SK-N-SH (cell line): ENCODE measurements around the gene TBCD.

ENCODE experiments used
- EP300 ChIP-seq, 2 experiments: IDR thresholded peaks; 2 replicates each; pipeline versions ENCODE4 v1.4.0 to v1.6.1; 2012; ENCODE audit warnings: borderline replicate concordance in 1 of 2, low read depth in 1 of 2, low read length in 1 of 2
- GATA2 ChIP-seq: sonication (generic); formaldehyde crosslinking; IDR thresholded peaks from 2 replicates; pipeline ENCODE4 v1.5.0; 2020; ENCODE audit warnings: mild to moderate bottlenecking, missing genetic modification reagents
- NRF1 ChIP-seq: IDR thresholded peaks from 2 replicates; pipeline ENCODE4 v1.6.1; 2012; ENCODE audit warnings: low read depth, mild to moderate bottlenecking, low read length
- RAD21 ChIP-seq: IDR thresholded peaks from 2 replicates; pipeline ENCODE4 v1.6.1; 2012; ENCODE audit warnings: mild to moderate bottlenecking, low read length
- TF ChIP-seq, protein P1 (sequence below): fragments of 200-600 bp; sonication (generic); IDR thresholded peaks from 2 replicates; pipeline ENCODE4 v1.6.1; 2017; ENCODE audit warnings: antibody characterized with exemption, mild to moderate bottlenecking, moderate library complexity

DNA sequence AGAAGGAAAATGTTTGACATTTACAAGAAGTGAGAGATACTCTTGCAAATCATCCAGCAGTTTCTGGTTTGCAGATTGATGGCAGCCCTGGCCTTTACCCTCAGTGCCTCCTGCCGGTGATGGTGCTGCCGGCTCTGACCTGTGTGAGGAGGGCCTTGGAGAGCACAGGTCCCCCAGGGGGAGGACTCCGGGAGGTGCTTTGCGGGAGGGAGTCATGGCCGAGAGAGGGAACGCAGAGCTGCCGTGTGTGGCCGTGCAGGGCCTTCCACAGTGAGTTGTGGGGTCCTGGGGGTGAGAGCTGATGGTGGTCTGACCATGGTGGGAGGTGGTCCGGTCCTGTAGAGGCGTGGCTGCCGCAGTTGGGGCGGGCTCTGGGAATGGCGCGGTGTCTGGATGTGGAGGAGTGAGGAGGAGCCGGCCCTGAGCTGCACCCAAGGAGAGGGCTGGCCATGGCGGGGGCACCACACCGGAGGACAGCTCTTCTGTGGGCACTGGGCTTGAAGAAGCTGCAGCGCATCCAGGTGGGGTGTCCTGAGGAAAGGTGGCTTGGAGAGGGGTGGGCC lies 116.0 kb downstream of the TBCD start:
- TF ChIP-seq, protein P1, sequence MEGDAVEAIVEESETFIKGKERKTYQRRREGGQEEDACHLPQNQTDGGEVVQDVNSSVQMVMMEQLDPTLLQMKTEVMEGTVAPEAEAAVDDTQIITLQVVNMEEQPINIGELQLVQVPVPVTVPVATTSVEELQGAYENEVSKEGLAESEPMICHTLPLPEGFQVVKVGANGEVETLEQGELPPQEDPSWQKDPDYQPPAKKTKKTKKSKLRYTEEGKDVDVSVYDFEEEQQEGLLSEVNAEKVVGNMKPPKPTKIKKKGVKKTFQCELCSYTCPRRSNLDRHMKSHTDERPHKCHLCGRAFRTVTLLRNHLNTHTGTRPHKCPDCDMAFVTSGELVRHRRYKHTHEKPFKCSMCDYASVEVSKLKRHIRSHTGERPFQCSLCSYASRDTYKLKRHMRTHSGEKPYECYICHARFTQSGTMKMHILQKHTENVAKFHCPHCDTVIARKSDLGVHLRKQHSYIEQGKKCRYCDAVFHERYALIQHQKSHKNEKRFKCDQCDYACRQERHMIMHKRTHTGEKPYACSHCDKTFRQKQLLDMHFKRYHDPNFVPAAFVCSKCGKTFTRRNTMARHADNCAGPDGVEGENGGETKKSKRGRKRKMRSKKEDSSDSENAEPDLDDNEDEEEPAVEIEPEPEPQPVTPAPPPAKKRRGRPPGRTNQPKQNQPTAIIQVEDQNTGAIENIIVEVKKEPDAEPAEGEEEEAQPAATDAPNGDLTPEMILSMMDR, result no peak
- no peak for TF ChIP-seq RAD21
- TF ChIP-seq EP300 (IDR thresholded peaks at IDR 0.05; ENCODE audit: borderline replicate concordance in 1 of 2, low read depth in 1 of 2, low read length in 1 of 2), result no peak
- no peak for TF ChIP-seq NRF1
- TF ChIP-seq GATA2 (CRISPR knock-in tag), result no peak
